PC-9 (cell line): ENCODE results near the gene LIN7B.

ENCODE experiments used
- EZH2 ChIP-seq: fragments of 200-600 bp; sonication (generic); IDR thresholded peaks from 2 replicates; pipeline ENCODE4 v1.8.0; 2017; ENCODE audit warnings: antibody characterized with exemption, low read depth
- TF ChIP-seq, protein P1 (sequence below): fragments of 200-600 bp; sonication (generic); conservative IDR thresholded peaks from 2 replicates; pipeline ENCODE4 v1.6.1; 2017; ENCODE audit warnings: mixed run types, antibody characterized with exemption, mild to moderate bottlenecking, moderate library complexity

GRCh38 chr19:49116544-49116943, 2.4 kb downstream of the LIN7B start:
- TF ChIP-seq, protein P1, sequence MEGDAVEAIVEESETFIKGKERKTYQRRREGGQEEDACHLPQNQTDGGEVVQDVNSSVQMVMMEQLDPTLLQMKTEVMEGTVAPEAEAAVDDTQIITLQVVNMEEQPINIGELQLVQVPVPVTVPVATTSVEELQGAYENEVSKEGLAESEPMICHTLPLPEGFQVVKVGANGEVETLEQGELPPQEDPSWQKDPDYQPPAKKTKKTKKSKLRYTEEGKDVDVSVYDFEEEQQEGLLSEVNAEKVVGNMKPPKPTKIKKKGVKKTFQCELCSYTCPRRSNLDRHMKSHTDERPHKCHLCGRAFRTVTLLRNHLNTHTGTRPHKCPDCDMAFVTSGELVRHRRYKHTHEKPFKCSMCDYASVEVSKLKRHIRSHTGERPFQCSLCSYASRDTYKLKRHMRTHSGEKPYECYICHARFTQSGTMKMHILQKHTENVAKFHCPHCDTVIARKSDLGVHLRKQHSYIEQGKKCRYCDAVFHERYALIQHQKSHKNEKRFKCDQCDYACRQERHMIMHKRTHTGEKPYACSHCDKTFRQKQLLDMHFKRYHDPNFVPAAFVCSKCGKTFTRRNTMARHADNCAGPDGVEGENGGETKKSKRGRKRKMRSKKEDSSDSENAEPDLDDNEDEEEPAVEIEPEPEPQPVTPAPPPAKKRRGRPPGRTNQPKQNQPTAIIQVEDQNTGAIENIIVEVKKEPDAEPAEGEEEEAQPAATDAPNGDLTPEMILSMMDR, result no peak
- no peak for TF ChIP-seq EZH2
